Astrocyte of the spinal cord (primary cell): ENCODE data around the gene TRIM15.

Experiments used
- DNase-seq: peaks from one replicate; pipeline ENCODE4 v3.0.0; 2011; ENCODE audit warnings: low read depth, low spot score
- H3K4me3 ChIP-seq: 2 replicates; pipeline ENCODE4 v1.5.1; 2011; ENCODE audit warnings: low read depth, mild to moderate bottlenecking, low read length, moderate library complexity
- CTCF ChIP-seq: IDR thresholded peaks from 2 replicates; pipeline ENCODE4 v1.5.1; 2012; ENCODE audit warnings: low read depth, mild to moderate bottlenecking, low read length, inconsistent platforms
- in situ Hi-C: cut with HindIII; loops from 2 replicates; pipeline ENCODE4 v1.10.0; 2017; ENCODE audit warnings: low sequenced_read_pairs

Gene TRIM15

GRCh38 chr6:30185846-30186484 is 22.6 kb downstream of the TRIM15 start:
- in situ Hi-C loops: no loop called here
- no peak for DNase-seq
- no peak for TF ChIP-seq CTCF
- H3K4me3 ChIP-seq: no peak overlapping the region

- no peak for TF ChIP-seq CTCF
- no peak overlapping the region for H3K4me3 ChIP-seq
- in situ Hi-C loops: no loop called here
- DNase-seq: no peak
Observed at GRCh38 chr6:30188541-30188940, 25.2 kb downstream of the TRIM15 start.

GRCh38 chr6:30192076-30192475 is 28.7 kb downstream of the TRIM15 start:
- TF ChIP-seq CTCF: no peak
- no peak for DNase-seq
- H3K4me3 ChIP-seq: no peak overlapping the region
- in situ Hi-C loops: no loop called here

- no peak for TF ChIP-seq CTCF
- H3K4me3 ChIP-seq: no peak overlapping the region
- in situ Hi-C loops: no loop called here
- no peak for DNase-seq
Observed at GRCh38 chr6:30194797-30195690, 31.7 kb downstream of the TRIM15 start.

GRCh38 chr6:30195951-30196350 is 32.6 kb downstream of the TRIM15 start:
- H3K4me3 ChIP-seq: no peak overlapping the region
- TF ChIP-seq CTCF: no peak
- no peak for DNase-seq
- in situ Hi-C loops: no loop called here

- DNase-seq: no peak
- no peak for TF ChIP-seq CTCF
- H3K4me3 ChIP-seq: no peak overlapping the region
- in situ Hi-C loops: no loop called here
Observed at GRCh38 chr6:30196376-30196775, 33.0 kb downstream of the TRIM15 start.
